ENCODE results near the gene SLC45A3.

- no peak for TF ChIP-seq CTCF (conservative IDR thresholded peaks at IDR 0.05 in 1 of 2, IDR thresholded peaks at IDR 0.05 in 1 of 2; ENCODE audit: low read depth in 1 of 2, low read length in 2 of 2)
- TF ChIP-seq EZH2 (IDR thresholded peaks at IDR 0.05; ENCODE audit: low read length, missing control alignments), result no peak
These were observed 12.2 kb downstream of the SLC45A3 start for GRCh38 chr1:205667909-205668643.

All from fibroblast of lung (primary cell).